ENCODE results near the gene TENM3.

TENM3 gene

DNA sequence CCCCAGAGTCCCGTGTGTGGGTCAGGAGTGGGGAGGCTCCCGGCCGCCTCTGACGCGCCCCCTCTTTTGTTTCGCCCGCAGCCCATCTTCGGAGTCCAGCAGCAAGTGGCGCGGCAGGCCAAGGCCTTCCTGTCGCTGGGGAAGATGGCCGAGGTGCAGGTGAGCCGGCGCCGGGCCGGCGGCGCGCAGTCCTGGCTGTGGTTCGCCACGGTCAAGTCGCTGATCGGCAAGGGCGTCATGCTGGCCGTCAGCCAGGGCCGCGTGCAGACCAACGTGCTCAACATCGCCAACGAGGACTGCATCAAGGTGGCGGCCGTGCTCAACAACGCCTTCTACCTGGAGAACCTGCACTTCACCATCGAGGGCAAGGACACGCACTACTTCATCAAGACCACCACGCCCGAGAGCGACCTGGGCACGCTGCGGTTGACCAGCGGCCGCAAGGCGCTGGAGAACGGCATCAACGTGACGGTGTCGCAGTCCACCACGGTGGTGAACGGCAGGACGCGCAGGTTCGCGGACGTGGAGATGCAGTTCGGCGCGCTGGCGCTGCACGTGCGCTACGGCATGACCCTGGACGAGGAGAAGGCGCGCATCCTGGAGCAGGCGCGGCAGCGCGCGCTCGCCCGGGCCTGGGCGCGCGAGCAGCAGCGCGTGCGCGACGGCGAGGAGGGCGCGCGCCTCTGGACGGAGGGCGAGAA, 556.5 kb downstream of the TENM3 start:
- Histone ChIP-seq H2AFZ (ENCODE audit: low read depth, low read length) (no peak overlapping the region), H3K27ac (ENCODE audit: low read length) (no peak overlapping the region)
- no peak for TF ChIP-seq EZH2phosphoT487 (IDR thresholded peaks at IDR 0.05; ENCODE audit: low read depth)
- TF ChIP-seq, protein P1, sequence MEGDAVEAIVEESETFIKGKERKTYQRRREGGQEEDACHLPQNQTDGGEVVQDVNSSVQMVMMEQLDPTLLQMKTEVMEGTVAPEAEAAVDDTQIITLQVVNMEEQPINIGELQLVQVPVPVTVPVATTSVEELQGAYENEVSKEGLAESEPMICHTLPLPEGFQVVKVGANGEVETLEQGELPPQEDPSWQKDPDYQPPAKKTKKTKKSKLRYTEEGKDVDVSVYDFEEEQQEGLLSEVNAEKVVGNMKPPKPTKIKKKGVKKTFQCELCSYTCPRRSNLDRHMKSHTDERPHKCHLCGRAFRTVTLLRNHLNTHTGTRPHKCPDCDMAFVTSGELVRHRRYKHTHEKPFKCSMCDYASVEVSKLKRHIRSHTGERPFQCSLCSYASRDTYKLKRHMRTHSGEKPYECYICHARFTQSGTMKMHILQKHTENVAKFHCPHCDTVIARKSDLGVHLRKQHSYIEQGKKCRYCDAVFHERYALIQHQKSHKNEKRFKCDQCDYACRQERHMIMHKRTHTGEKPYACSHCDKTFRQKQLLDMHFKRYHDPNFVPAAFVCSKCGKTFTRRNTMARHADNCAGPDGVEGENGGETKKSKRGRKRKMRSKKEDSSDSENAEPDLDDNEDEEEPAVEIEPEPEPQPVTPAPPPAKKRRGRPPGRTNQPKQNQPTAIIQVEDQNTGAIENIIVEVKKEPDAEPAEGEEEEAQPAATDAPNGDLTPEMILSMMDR (IDR thresholded peaks at IDR 0.05; ENCODE audit: low read depth, low read length) = no peak

DNA sequence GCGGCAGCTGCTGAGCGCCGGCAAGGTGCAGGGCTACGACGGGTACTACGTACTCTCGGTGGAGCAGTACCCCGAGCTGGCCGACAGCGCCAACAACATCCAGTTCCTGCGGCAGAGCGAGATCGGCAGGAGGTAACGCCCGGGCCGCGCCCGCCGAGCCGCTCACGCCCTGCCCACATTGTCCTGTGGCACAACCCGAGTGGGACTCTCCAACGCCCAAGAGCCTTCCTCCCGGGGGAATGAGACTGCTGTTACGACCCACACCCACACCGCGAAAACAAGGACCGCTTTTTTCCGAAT, 557.0 kb downstream of the TENM3 start:
- Histone ChIP-seq H3K9ac (ENCODE audit: low read length) (no peak overlapping the region), H4K20me1 (ENCODE audit: insufficient read depth, low read length) (no peaks in the 10 kb centered on the region), H3K9me3 (ENCODE audit: insufficient read depth, low read length) (peaks cover 5% of the 10 kb centered on the region; the same call in 1 of the 2 replicates), H3K4me1 (ENCODE audit: low read length) (no peaks in the 10 kb centered on the region), H3K27ac (ENCODE audit: low read length) (no peak overlapping the region), H3K36me3 (replicated peaks; ENCODE audit: low read depth, low read length) (no peaks in the 10 kb centered on the region), H3K27me3 (ENCODE audit: low read depth, low read length) (no peaks in the 10 kb centered on the region), H2AFZ (ENCODE audit: low read depth, low read length) (no peak overlapping the region), H3K79me2 (ENCODE audit: low read length) (no peaks in the 10 kb centered on the region), H3K4me3 (ENCODE audit: low read length) (no peak overlapping the region), H3K4me2 (ENCODE audit: low read length) (no peak overlapping the region)
- TF ChIP-seq, protein P1 (IDR thresholded peaks at IDR 0.05; ENCODE audit: low read depth, low read length) = no peak
- TF ChIP-seq EZH2phosphoT487 (IDR thresholded peaks at IDR 0.05; ENCODE audit: low read depth) = no peak

More for the DNA sequence above, 556.5 kb downstream of the TENM3 start:
- H4K20me1 ChIP-seq (ENCODE audit: insufficient read depth, low read length) = no peaks in the 10 kb centered on the region
- H3K36me3 ChIP-seq (replicated peaks; ENCODE audit: low read depth, low read length) = no peaks in the 10 kb centered on the region
- no peak overlapping the region for H3K4me2 ChIP-seq (ENCODE audit: low read length)
- H3K9me3 ChIP-seq (ENCODE audit: insufficient read depth, low read length) = peaks cover 5% of the 10 kb centered on the region; the same call in 1 of the 2 replicates
- no peaks in the 10 kb centered on the region for H3K79me2 ChIP-seq (ENCODE audit: low read length)
- no peak overlapping the region for H3K9ac ChIP-seq (ENCODE audit: low read length)
- H3K27me3 ChIP-seq (ENCODE audit: low read depth, low read length) = no peaks in the 10 kb centered on the region
- H3K4me1 ChIP-seq (ENCODE audit: low read length) = no peaks in the 10 kb centered on the region
- no peak overlapping the region for H3K4me3 ChIP-seq (ENCODE audit: low read length)

DNA sequence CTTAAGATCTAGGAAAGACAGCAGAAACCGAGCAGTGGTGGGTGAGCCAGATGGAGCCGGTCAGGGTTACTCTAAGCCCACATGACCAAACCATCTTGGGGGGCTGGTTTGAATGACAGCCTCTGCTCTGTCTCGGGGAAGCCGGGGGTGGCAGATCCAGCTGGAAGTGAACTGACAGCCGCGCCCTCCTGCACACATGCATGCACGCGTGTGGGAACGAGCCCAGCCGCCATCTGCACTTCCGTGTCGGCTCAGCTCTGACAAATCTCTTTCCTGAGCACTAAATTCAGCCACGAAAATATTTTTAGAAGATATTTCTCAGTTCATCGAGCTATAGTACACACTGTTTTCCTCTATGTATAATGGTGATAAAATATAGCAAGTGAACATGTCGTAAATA, 558.4 kb downstream of the TENM3 start:
- H3K9ac ChIP-seq (ENCODE audit: low read length) = no peak overlapping the region
- no peak for TF ChIP-seq EZH2phosphoT487 (IDR thresholded peaks at IDR 0.05; ENCODE audit: low read depth)
- TF ChIP-seq, protein P1 (IDR thresholded peaks at IDR 0.05; ENCODE audit: low read depth, low read length) = no peak
- no peaks in the 10 kb centered on the region for H3K36me3 ChIP-seq (replicated peaks; ENCODE audit: low read depth, low read length)
- no peak overlapping the region for H3K27ac ChIP-seq (ENCODE audit: low read length)
- no peaks in the 10 kb centered on the region for H3K27me3 ChIP-seq (ENCODE audit: low read depth, low read length)
- H3K79me2 ChIP-seq (ENCODE audit: low read length) = no peaks in the 10 kb centered on the region
- peaks cover 5% of the 10 kb centered on the region; the same call in 1 of the 2 replicates for H3K9me3 ChIP-seq (ENCODE audit: insufficient read depth, low read length)
- no peak overlapping the region for H3K4me3 ChIP-seq (ENCODE audit: low read length)
- no peak overlapping the region for H3K4me2 ChIP-seq (ENCODE audit: low read length)
- no peak overlapping the region for H2AFZ ChIP-seq (ENCODE audit: low read depth, low read length)
- H4K20me1 ChIP-seq (ENCODE audit: insufficient read depth, low read length) = no peaks in the 10 kb centered on the region
- no peaks in the 10 kb centered on the region for H3K4me1 ChIP-seq (ENCODE audit: low read length)

DNA sequence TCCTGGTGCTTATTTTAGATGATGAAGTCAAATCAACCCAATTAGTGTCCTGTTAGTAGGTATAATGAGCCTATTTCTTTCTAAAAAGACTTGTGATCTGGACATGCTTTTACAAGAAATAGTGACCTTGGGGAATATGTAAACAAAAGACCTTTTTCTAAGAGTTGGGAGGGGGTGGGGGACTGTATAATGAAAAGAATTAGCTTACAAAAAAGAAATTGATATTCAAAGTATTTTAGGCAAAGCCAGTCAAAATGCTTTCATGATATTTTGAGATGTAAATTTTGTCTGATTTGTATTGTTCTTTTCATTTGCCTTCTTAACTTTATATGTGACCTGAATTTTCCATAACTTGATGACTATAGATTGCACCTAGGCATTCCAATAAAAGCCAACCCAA, 559.4 kb downstream of the TENM3 start:
- TF ChIP-seq, protein P1 (IDR thresholded peaks at IDR 0.05; ENCODE audit: low read depth, low read length) = no peak
- no peak for TF ChIP-seq EZH2phosphoT487 (IDR thresholded peaks at IDR 0.05; ENCODE audit: low read depth)
- H3K4me1 ChIP-seq (ENCODE audit: low read length) = no peaks in the 10 kb centered on the region
- H3K9me3 ChIP-seq (ENCODE audit: insufficient read depth, low read length) = peaks cover 5% of the 10 kb centered on the region; the same call in 1 of the 2 replicates
- H3K27me3 ChIP-seq (ENCODE audit: low read depth, low read length) = no peaks in the 10 kb centered on the region
- H3K27ac ChIP-seq (ENCODE audit: low read length) = no peak overlapping the region
- no peak overlapping the region for H2AFZ ChIP-seq (ENCODE audit: low read depth, low read length)
- H3K79me2 ChIP-seq (ENCODE audit: low read length) = no peaks in the 10 kb centered on the region
- H3K36me3 ChIP-seq (replicated peaks; ENCODE audit: low read depth, low read length) = no peaks in the 10 kb centered on the region
- no peak overlapping the region for H3K4me3 ChIP-seq (ENCODE audit: low read length)
- H3K9ac ChIP-seq (ENCODE audit: low read length) = no peak overlapping the region
- H3K4me2 ChIP-seq (ENCODE audit: low read length) = no peak overlapping the region
- H4K20me1 ChIP-seq (ENCODE audit: insufficient read depth, low read length) = no peaks in the 10 kb centered on the region
